ENCODE results near the gene EME1. TPM values are rescaled to one million over a fixed set of nuclear protein-coding genes. Genes with fewer than 3 reads are reported as not detected.
"Not testable (repeated sequence)": the region's sequence is repeated elsewhere in the genome, so short reads cannot be mapped to it uniquely, and the experiment has no call there.

Gene EME1
- 30.7 and 35.4 TPM in 2 replicates for total RNA-seq

DNA sequence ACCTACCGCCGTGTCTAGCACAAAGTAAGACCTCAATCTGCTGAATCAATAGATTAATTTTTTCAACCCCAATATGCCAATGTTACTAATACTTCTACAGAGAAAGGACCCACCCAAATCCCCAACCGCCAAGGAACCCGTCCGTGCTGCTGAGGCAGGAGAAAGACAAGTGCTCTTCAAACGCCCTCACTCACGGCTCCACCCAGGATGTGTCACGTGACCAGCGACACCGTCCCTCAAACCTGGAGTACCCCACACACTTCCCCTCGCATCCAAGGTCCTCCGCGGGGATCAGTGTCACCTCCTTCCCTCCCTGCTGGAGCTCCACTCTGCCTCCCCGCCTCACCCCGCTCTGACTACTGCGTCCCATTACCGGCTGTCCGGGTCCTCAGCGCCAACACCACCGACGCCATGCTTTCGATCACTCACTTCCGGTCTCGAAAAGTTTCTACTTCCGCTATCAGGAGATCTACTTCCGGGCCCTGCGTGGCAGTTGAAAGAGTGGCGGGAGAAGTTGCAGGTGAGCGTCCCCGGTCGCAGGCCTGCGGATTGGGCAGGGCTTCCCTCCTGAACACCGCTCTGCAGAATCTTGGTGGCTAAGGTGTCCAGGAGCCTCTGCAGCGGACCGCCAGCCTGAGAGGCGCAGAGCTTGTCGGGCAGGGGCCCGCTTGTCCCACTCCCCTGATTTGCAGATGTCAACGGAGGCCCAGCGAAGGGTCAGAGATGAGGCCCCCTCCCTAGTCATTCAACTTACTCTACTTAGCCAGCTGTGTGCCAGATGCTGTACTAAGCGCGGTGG, at the start of gene EME1, which contains the start of gene MRPL27:
EME1 (plus strand) TSS at position 472 of the 799 bp plus-strand sequence. CDS start 1,980 bp downstream, outside the sequence.
MRPL27 (minus strand) TSS at position 427 of the 799 bp plus-strand sequence; CDS start at position 413, 14 bp downstream.
- Mint-ChIP-seq H3K36me3 (ENCODE audit: low read depth) (peaks cover 49% of the 10 kb centered on the region), H3K4me1 (peaks cover 28% of the 10 kb centered on the region), H3K4me3 (peak within 1 kb of the TSS; percentile 98), H3K27me3 (no peaks in the 10 kb centered on the region), H3K9me3 (no peaks in the 10 kb centered on the region), H3K27ac (peak within 1 kb of the TSS; percentile 100)
- peak; percentile 96 for DNase-seq
- intact Hi-C loops (cut with micrococcal nuclease): loop anchor here (1.0 kb wide), 1 partner anchor 24 kb away; the partner anchor contains the start of gene LRRC59

GRCh38 chr17:50325906-50326305, 47.1 kb upstream of the EME1 start:
- H3K27ac Mint-ChIP-seq: peak overlapping the region; percentile 59
- intact Hi-C loops (cut with micrococcal nuclease): no loop called here
- H3K27me3 Mint-ChIP-seq: no peaks in the 10 kb centered on the region
- H3K36me3 Mint-ChIP-seq (ENCODE audit: low read depth): no peaks in the 10 kb centered on the region
- H3K4me3 Mint-ChIP-seq: no peak overlapping the region
- no peaks in the 10 kb centered on the region for H3K9me3 Mint-ChIP-seq
- no peak for DNase-seq
- H3K4me1 Mint-ChIP-seq: peaks cover 6% of the 10 kb centered on the region

GRCh38 chr17:50326831-50327364, 46.1 kb upstream of the EME1 start:
- no peak for DNase-seq
- H3K4me3 Mint-ChIP-seq: no peak overlapping the region
- no peaks in the 10 kb centered on the region for H3K9me3 Mint-ChIP-seq
- H3K27me3 Mint-ChIP-seq: no peaks in the 10 kb centered on the region
- peak overlapping the region; percentile 73 for H3K27ac Mint-ChIP-seq
- H3K4me1 Mint-ChIP-seq: peaks cover 7% of the 10 kb centered on the region
- H3K36me3 Mint-ChIP-seq (ENCODE audit: low read depth): no peaks in the 10 kb centered on the region
- intact Hi-C loops (cut with micrococcal nuclease): loop anchor here (1.0 kb wide), 1 partner anchor 16 kb away; no protein-coding TSS in a partner anchor

DNA sequence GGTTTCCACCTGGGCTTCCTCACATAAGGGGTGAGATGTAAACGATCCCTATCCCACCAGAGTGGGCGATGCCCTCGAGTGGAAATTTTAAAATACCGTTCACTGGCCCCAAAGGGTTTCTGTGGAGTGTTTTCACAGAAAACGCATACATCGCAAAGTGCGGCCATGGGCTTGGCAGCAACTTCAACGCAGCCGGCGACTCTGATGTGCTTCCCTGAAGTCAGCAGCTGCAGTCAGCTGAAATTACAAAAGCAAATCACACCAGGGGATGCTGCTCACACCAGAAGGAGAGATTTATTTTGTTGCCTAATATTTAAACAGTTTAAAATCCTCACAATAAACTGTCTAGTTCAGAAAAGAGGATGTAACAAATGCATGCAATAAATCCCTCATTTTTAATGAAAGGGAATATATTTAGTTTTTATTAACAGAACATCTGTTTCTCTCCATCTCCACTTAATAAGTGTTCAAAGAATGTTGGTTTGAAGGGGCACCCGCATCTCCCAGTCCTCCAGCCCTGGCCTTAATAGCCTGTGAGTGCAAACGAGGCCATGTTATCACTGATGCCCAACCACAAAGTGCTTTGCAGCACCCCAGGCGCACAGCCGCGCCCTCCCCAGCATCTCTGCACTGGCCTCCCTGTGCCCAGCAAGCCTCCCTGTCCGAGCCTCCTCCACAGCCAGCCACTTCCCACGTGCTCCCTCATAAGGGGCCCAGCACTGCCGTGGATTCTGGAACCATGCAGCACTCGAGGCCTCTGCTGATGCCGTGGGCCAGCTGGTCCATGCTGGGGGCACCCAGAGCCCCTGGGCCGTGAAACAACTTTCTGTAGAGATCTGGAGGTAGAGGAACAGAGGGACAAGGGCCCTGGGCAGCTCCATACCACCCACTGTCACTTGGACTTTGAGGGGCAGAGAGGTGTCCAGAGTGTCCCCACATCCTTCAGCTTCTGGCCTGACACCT, 44.4 kb upstream of the EME1 start:
- H3K27me3 Mint-ChIP-seq: peaks cover 2% of the 10 kb centered on the region
- no peak for DNase-seq
- intact Hi-C loops (cut with micrococcal nuclease): no loop called here
- H3K36me3 Mint-ChIP-seq (ENCODE audit: low read depth): no peaks in the 10 kb centered on the region
- no peak overlapping the region for H3K27ac Mint-ChIP-seq
- H3K9me3 Mint-ChIP-seq: no peaks in the 10 kb centered on the region
- no peak overlapping the region for H3K4me3 Mint-ChIP-seq
- H3K4me1 Mint-ChIP-seq: peaks cover 12% of the 10 kb centered on the region

- Mint-ChIP-seq H3K4me1 (peaks cover 16% of the 10 kb centered on the region), H3K9me3 (no peaks in the 10 kb centered on the region), H3K27me3 (peaks cover 2% of the 10 kb centered on the region), H3K4me3 (no peak overlapping the region), H3K27ac (no peak overlapping the region), H3K36me3 (ENCODE audit: low read depth) (no peaks in the 10 kb centered on the region)
- DNase-seq: no peak
- intact Hi-C loops (cut with micrococcal nuclease): no loop called here
Measured at GRCh38 chr17:50329716-50330115, 43.3 kb upstream of the EME1 start.

GRCh38 chr17:50330151-50330775, 42.8 kb upstream of the EME1 start:
- H3K27ac Mint-ChIP-seq: peak overlapping the region; percentile 29
- no peaks in the 10 kb centered on the region for H3K9me3 Mint-ChIP-seq
- H3K36me3 Mint-ChIP-seq (ENCODE audit: low read depth): no peaks in the 10 kb centered on the region
- no peak for DNase-seq
- intact Hi-C loops (cut with micrococcal nuclease): no loop called here
- H3K4me1 Mint-ChIP-seq: peaks cover 16% of the 10 kb centered on the region
- H3K4me3 Mint-ChIP-seq: no peak overlapping the region
- peaks cover 2% of the 10 kb centered on the region for H3K27me3 Mint-ChIP-seq

GRCh38 chr17:50331085-50331791, 41.8 kb upstream of the EME1 start:
- H3K36me3 Mint-ChIP-seq (ENCODE audit: low read depth): no peaks in the 10 kb centered on the region
- H3K27ac Mint-ChIP-seq: peak overlapping the region; percentile 74
- intact Hi-C loops (cut with micrococcal nuclease): no loop called here
- peaks cover 14% of the 10 kb centered on the region for H3K4me1 Mint-ChIP-seq
- H3K4me3 Mint-ChIP-seq: no peak overlapping the region
- no peak for DNase-seq
- no peaks in the 10 kb centered on the region for H3K9me3 Mint-ChIP-seq
- peaks cover 2% of the 10 kb centered on the region for H3K27me3 Mint-ChIP-seq

DNA sequence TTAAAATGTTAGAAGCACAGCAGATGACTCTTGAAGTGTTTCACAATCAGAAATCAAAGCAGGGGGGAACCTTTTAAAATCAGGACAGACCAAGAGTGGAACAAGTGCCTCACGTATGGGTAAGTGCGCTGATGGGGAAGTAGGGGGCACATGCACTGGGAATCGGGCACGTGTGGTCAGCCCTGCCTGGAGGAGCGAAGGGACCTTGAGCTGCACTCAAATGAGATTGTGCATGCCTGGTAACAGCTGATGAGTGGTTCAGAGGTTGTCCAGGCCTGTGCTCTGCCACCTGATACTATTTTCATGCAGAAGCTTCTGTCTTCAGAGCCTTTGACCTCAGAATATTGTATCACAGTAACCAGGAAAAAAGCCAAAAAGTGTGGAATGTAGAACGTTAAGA, 40.8 kb upstream of the EME1 start:
- no peak for DNase-seq
- Mint-ChIP-seq H3K27me3 (peaks cover 2% of the 10 kb centered on the region), H3K36me3 (ENCODE audit: low read depth) (no peaks in the 10 kb centered on the region), H3K9me3 (no peaks in the 10 kb centered on the region), H3K27ac (peak overlapping the region; percentile 58), H3K4me1 (peaks cover 11% of the 10 kb centered on the region), H3K4me3 (no peak overlapping the region)
- intact Hi-C loops (cut with micrococcal nuclease): no loop called here

GRCh38 chr17:50333291-50334057, 39.6 kb upstream of the EME1 start:
- H3K27me3 Mint-ChIP-seq; DNase-seq; intact Hi-C loops (cut with micrococcal nuclease); H3K36me3 Mint-ChIP-seq (ENCODE audit: low read depth); H3K27ac Mint-ChIP-seq; H3K9me3 Mint-ChIP-seq: not testable (repeated sequence)
- Mint-ChIP-seq H3K4me3 (peak overlapping the region; percentile 58), H3K4me1 (peaks cover 11% of the 10 kb centered on the region)

- intact Hi-C loops (cut with micrococcal nuclease): no loop called here
- Mint-ChIP-seq H3K27me3 (peaks cover 5% of the 10 kb centered on the region), H3K27ac (no peak overlapping the region), H3K36me3 (ENCODE audit: low read depth) (peaks cover 2% of the 10 kb centered on the region), H3K4me1 (peaks cover 7% of the 10 kb centered on the region), H3K9me3 (peaks cover 11% of the 10 kb centered on the region), H3K4me3 (no peak overlapping the region)
- DNase-seq: no peak
Measured at GRCh38 chr17:50337956-50338355, 35.1 kb upstream of the EME1 start.

DNA sequence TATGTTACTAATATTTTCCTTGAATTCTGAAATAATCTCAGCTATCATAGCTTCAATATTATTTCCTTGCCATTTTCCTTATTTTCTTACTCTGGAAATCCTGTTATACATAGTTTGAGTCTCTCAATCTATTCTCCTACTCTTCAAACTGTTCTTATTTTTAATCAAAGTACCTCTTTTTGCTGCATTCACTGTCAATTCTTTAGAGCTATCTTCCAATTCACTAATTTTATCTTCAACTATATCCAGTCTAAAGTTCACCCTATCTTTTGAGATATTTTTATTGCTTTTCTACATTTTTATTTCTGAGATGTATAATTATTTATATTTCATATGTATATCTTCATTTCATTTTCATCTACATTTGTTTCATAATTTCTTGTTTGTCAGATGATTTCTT, 34.4 kb upstream of the EME1 start:
- H3K4me1 Mint-ChIP-seq: peaks cover 4% of the 10 kb centered on the region
- H3K9me3 Mint-ChIP-seq: peaks cover 11% of the 10 kb centered on the region
- H3K4me3 Mint-ChIP-seq: no peak overlapping the region
- H3K27me3 Mint-ChIP-seq: peaks cover 5% of the 10 kb centered on the region
- intact Hi-C loops (cut with micrococcal nuclease): no loop called here
- H3K36me3 Mint-ChIP-seq (ENCODE audit: low read depth): peaks cover 2% of the 10 kb centered on the region
- no peak overlapping the region for H3K27ac Mint-ChIP-seq
- DNase-seq: no peak

DNA sequence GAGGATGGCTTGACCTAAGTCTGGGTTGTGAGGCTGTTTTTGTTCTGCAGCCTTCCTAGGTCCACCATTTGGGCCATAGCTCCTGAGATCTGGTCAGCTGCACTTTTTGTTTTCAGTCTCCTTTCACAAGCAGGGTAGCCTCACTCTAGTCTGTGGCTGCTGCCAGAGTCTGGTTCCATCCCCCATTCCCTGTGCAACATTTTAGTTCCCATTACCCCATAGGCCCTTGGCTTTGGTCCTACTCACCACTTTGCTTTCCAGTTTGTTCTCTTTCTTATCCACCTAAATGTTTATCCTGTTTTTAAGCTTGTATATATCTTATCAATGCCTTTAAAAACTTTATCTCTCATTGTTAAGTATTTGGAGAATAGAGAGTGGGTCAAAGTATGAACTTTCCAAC, 33.6 kb upstream of the EME1 start:
- peaks cover 2% of the 10 kb centered on the region for H3K36me3 Mint-ChIP-seq (ENCODE audit: low read depth)
- H3K9me3 Mint-ChIP-seq: peaks cover 11% of the 10 kb centered on the region
- H3K27me3 Mint-ChIP-seq: peaks cover 5% of the 10 kb centered on the region
- H3K4me1 Mint-ChIP-seq: no peaks in the 10 kb centered on the region
- no peak overlapping the region for H3K27ac Mint-ChIP-seq
- DNase-seq: no peak
- no peak overlapping the region for H3K4me3 Mint-ChIP-seq
- intact Hi-C loops (cut with micrococcal nuclease): no loop called here
